GM18502 (cell line): ENCODE results near the gene PXMP4.

Source experiments
- ATAC-seq: cut with Tn5 transposase; IDR thresholded peaks from one replicate; pipeline ENCODE4 v1.9.1; 2021; ENCODE audit warnings: mild to moderate bottlenecking; ENCODE audit not compliant: unreplicated experiment, poor library complexity

The PXMP4 gene

GRCh38 chr20:33672426-33673113 lies 47.5 kb downstream of the PXMP4 start:
- ATAC-seq: no peak

GRCh38 chr20:33671573-33672288 lies 48.4 kb downstream of the PXMP4 start:
- no peak for ATAC-seq

- ATAC-seq: no peak
Observed at GRCh38 chr20:33670715-33671499, 49.2 kb downstream of the PXMP4 start.

- ATAC-seq: no peak
Observed at GRCh38 chr20:33669873-33670640, 50.1 kb downstream of the PXMP4 start.

GRCh38 chr20:33669224-33669623 lies 50.9 kb downstream of the PXMP4 start:
- no peak for ATAC-seq

GRCh38 chr20:33668466-33669155 lies 51.5 kb downstream of the PXMP4 start:
- no peak for ATAC-seq

- peak; percentile 40 for ATAC-seq
Observed at GRCh38 chr20:33667676-33668465, 52.2 kb downstream of the PXMP4 start.

- ATAC-seq: peak; percentile 6
Observed at GRCh38 chr20:33667245-33667675, 52.9 kb downstream of the PXMP4 start.

- ATAC-seq: peak; percentile 74
Observed at GRCh38 chr20:33666293-33667244, 53.5 kb downstream of the PXMP4 start, which contains the start of gene ACTL10. TSS of gene ACTL10 (plus strand) at chr20:33666943. CDS start at chr20:33667498, 555 bp downstream.

GRCh38 chr20:33664762-33665144 lies 55.4 kb downstream of the PXMP4 start:
- ATAC-seq: no peak

GRCh38 chr20:33664085-33664761 lies 55.9 kb downstream of the PXMP4 start:
- no peak for ATAC-seq

- peak; percentile 43 for ATAC-seq
Observed at GRCh38 chr20:33663161-33664084, 56.7 kb downstream of the PXMP4 start.

- ATAC-seq: no peak
Observed at GRCh38 chr20:33662172-33662571, 57.9 kb downstream of the PXMP4 start, which contains the start of gene C20orf144. TSS of gene C20orf144 (plus strand) at chr20:33662327. CDS start at chr20:33662346, 19 bp downstream.

- no peak for ATAC-seq
Observed at GRCh38 chr20:33660685-33661058, 59.4 kb downstream of the PXMP4 start.

- ATAC-seq: no peak
Observed at GRCh38 chr20:33660035-33660684, 60.0 kb downstream of the PXMP4 start.
